Measurements from ENCODE around the gene DLX6.
"Not testable (repeated sequence)": the region's sequence is repeated elsewhere in the genome, so short reads cannot be mapped to it uniquely, and the experiment has no call there.

The DLX6 gene

GRCh38 chr7:97025983-97026714 lies 20.8 kb downstream of the DLX6 start:
- no peak for DNase-seq (ENCODE audit: extremely low read depth, low read depth)
- no peak for TF ChIP-seq CTCF (IDR thresholded peaks at IDR 0.05; ENCODE audit: low read depth, low read length, missing control alignments)
- no peak overlapping the region for H3K4me3 ChIP-seq (replicated peaks; ENCODE audit: low read depth, low read length)

GRCh38 chr7:97026715-97027426 lies 21.5 kb downstream of the DLX6 start:
- no peak for DNase-seq (ENCODE audit: extremely low read depth, low read depth)
- H3K4me3 ChIP-seq (replicated peaks; ENCODE audit: low read depth, low read length) = no peak overlapping the region
- TF ChIP-seq CTCF (IDR thresholded peaks at IDR 0.05; ENCODE audit: low read depth, low read length, missing control alignments) = no peak

- H3K4me3 ChIP-seq (replicated peaks; ENCODE audit: low read depth, low read length) = no peak overlapping the region
- TF ChIP-seq CTCF (IDR thresholded peaks at IDR 0.05; ENCODE audit: low read depth, low read length, missing control alignments) = peak; percentile 88
- DNase-seq (ENCODE audit: extremely low read depth, low read depth) = peak; percentile 66
Observed at GRCh38 chr7:97027427-97028234, 22.3 kb downstream of the DLX6 start.

- H3K4me3 ChIP-seq (replicated peaks; ENCODE audit: low read depth, low read length); DNase-seq (ENCODE audit: extremely low read depth, low read depth): not testable (repeated sequence)
Observed at GRCh38 chr7:97034213-97034852, 29.0 kb downstream of the DLX6 start.

- H3K4me3 ChIP-seq (replicated peaks; ENCODE audit: low read depth, low read length) = no peak overlapping the region
- DNase-seq (ENCODE audit: extremely low read depth, low read depth) = no peak
- TF ChIP-seq CTCF (IDR thresholded peaks at IDR 0.05; ENCODE audit: low read depth, low read length, missing control alignments) = no peak
Observed at GRCh38 chr7:97039374-97040065, 34.2 kb downstream of the DLX6 start.

- TF ChIP-seq CTCF (IDR thresholded peaks at IDR 0.05; ENCODE audit: low read depth, low read length, missing control alignments) = no peak
- no peak for DNase-seq (ENCODE audit: extremely low read depth, low read depth)
- H3K4me3 ChIP-seq (replicated peaks; ENCODE audit: low read depth, low read length) = no peak overlapping the region
Observed at GRCh38 chr7:97043281-97043680, 37.9 kb downstream of the DLX6 start.

Measured in HFF-Myc (cell line).